WTC11 (cell line): ENCODE results near the gene SLC6A9. TPM values are rescaled to one million over a fixed set of nuclear protein-coding genes. Genes with fewer than 3 reads are reported as not detected.

ENCODE experiments used
- ATAC-seq: fragments of 200-7000 bp; cut with Tn5 transposase; 2 replicates; pipeline ENCODE4 v1.10.0; 2021; ENCODE audit warnings: mild to moderate bottlenecking, moderate library complexity
- CTCF ChIA-PET: fragments of 300-600 bp; sonication (Branson Sonifier 250); formaldehyde crosslinking; loops from one replicate; lab custom pipeline; 2021; ENCODE audit warnings: antibody characterized with exemption; lab: Charles Lee
- POLR2A ChIA-PET: fragments of 350-600 bp; sonication (Branson Sonifier 250); formaldehyde crosslinking; loops from one replicate; lab custom pipeline; 2021; ENCODE audit warnings: antibody characterized with exemption; lab: Charles Lee
- DNase-seq: peaks from one replicate; pipeline ENCODE4 v3.0.0; 2021; ENCODE audit warnings: low spot score
- H3K27ac Mint-ChIP-seq: 2 replicates; pipeline ENCODE4 v1.8.0; 2021; ENCODE audit warnings: mixed read lengths
- H3K27me3 Mint-ChIP-seq: 2 replicates; pipeline ENCODE4 v1.8.0; 2021; ENCODE audit warnings: low read depth, mild to moderate bottlenecking, moderate library complexity, mixed read lengths
- H3K36me3 Mint-ChIP-seq: 2 replicates; pipeline ENCODE4 v1.8.0; 2021; ENCODE audit warnings: mixed read lengths
- H3K4me1 Mint-ChIP-seq: 2 replicates; pipeline ENCODE4 v1.8.0; 2022; ENCODE audit warnings: mixed read lengths
- H3K4me3 Mint-ChIP-seq: 2 replicates; pipeline ENCODE4 v1.8.0; 2021; ENCODE audit warnings: mild to moderate bottlenecking, moderate library complexity, mixed read lengths
- H3K9me3 Mint-ChIP-seq: 2 replicates; pipeline ENCODE4 v1.8.0; 2021; ENCODE audit warnings: mixed read lengths
- ATF1 ChIP-seq: sonication (generic); formaldehyde crosslinking; IDR thresholded peaks from 2 replicates; pipeline ENCODE4 v1.8.1; 2023; ENCODE audit warnings: mild to moderate bottlenecking, moderate library complexity, missing genetic modification reagents
- CREB1 ChIP-seq: sonication (generic); formaldehyde crosslinking; IDR thresholded peaks from 2 replicates; pipeline ENCODE4 v1.8.0; 2023; ENCODE audit warnings: mild to moderate bottlenecking, missing genetic modification reagents
- ETV6 ChIP-seq: sonication (generic); formaldehyde crosslinking; IDR thresholded peaks from 2 replicates; pipeline ENCODE4 v1.8.1; 2022; ENCODE audit warnings: mild to moderate bottlenecking, missing genetic modification reagents
- FOXP1 ChIP-seq: sonication (generic); formaldehyde crosslinking; IDR thresholded peaks from 2 replicates; pipeline ENCODE4 v1.8.0; 2022; ENCODE audit warnings: missing genetic modification reagents, mild to moderate bottlenecking, moderate library complexity, borderline replicate concordance
- GRHL2 ChIP-seq: fragments of 250-450 bp; sonication (Bioruptor Pico); IDR thresholded peaks from 2 replicates; pipeline ENCODE4 v1.8.0; 2022; ENCODE audit warnings: mild to moderate bottlenecking, moderate library complexity; ENCODE audit not compliant: insufficient replicate concordance, severe bottlenecking
- GTF2I ChIP-seq: fragments of 250-450 bp; sonication (Bioruptor Pico); conservative IDR thresholded peaks from 2 replicates; pipeline ENCODE4 v1.4.0; 2021; ENCODE audit warnings: mild to moderate bottlenecking
- JUN ChIP-seq: sonication (generic); formaldehyde crosslinking; IDR thresholded peaks from 2 replicates; pipeline ENCODE4 v1.8.0; 2023; ENCODE audit warnings: mild to moderate bottlenecking, missing genetic modification reagents
- NFE2L1 ChIP-seq: sonication (generic); formaldehyde crosslinking; IDR thresholded peaks from 2 replicates; pipeline ENCODE4 v1.8.1; 2023; ENCODE audit warnings: missing genetic modification reagents
- NFYB ChIP-seq: sonication (generic); formaldehyde crosslinking; conservative IDR thresholded peaks from 2 replicates; pipeline ENCODE4 v1.8.0; 2022; ENCODE audit warnings: low read depth, missing genetic modification reagents
- NR3C1 ChIP-seq: sonication (generic); formaldehyde crosslinking; conservative IDR thresholded peaks from 2 replicates; pipeline ENCODE4 v1.8.1; 2023; ENCODE audit warnings: low read depth, mild to moderate bottlenecking, missing genetic modification reagents
- PRRX2 ChIP-seq: fragments of 250-450 bp; sonication (Bioruptor Pico); IDR thresholded peaks from 2 replicates; pipeline ENCODE4 v1.8.0; 2021; ENCODE audit warnings: mild to moderate bottlenecking
- RELA ChIP-seq: sonication (generic); formaldehyde crosslinking; IDR thresholded peaks from 2 replicates; pipeline ENCODE4 v1.8.1; 2022; ENCODE audit warnings: missing genetic modification reagents, mild to moderate bottlenecking, borderline replicate concordance
- SMAD4 ChIP-seq: sonication (generic); formaldehyde crosslinking; IDR thresholded peaks from 2 replicates; pipeline ENCODE4 v1.8.0; 2022; ENCODE audit warnings: mild to moderate bottlenecking, missing genetic modification reagents
- SOX15 ChIP-seq: fragments of 250-450 bp; sonication (Bioruptor Pico); IDR thresholded peaks from 2 replicates; pipeline ENCODE4 v1.9.0; 2021; ENCODE audit warnings: mild to moderate bottlenecking
- TCF7 ChIP-seq: sonication (generic); formaldehyde crosslinking; IDR thresholded peaks from 2 replicates; pipeline ENCODE4 v1.8.0; 2022; ENCODE audit warnings: mild to moderate bottlenecking, low read depth, missing genetic modification reagents, moderate library complexity
- TP53 ChIP-seq: sonication (generic); formaldehyde crosslinking; IDR thresholded peaks from 2 replicates; pipeline ENCODE4 v1.8.1; 2023; ENCODE audit warnings: mild to moderate bottlenecking, missing genetic modification reagents
- ZNF416 ChIP-seq: fragments of 250-450 bp; sonication (Bioruptor Pico); IDR thresholded peaks from 2 replicates; pipeline ENCODE4 v1.9.0; 2021; ENCODE audit warnings: mild to moderate bottlenecking, inconsistent platforms
- total RNA-seq: library from RNA; stranded (reverse); gene quantifications from 3 replicates; pipeline ENCODE4 v1.2.3, GENCODE V29; 2021
- TF ChIP-seq, protein P1 (sequence below): sonication (generic); formaldehyde crosslinking; IDR thresholded peaks from 2 replicates; pipeline ENCODE4 v1.8.0; 2023; ENCODE audit warnings: mild to moderate bottlenecking, missing genetic modification reagents
- TF ChIP-seq, protein P2 (sequence below): fragments of 250-450 bp; sonication (Bioruptor Pico); IDR thresholded peaks from 2 replicates; pipeline ENCODE4 v1.9.0; 2021; ENCODE audit warnings: moderate library complexity, mild to moderate bottlenecking, inconsistent platforms, borderline replicate concordance
- TF ChIP-seq, protein P3 (sequence below): fragments of 250-450 bp; sonication (Bioruptor Pico); IDR thresholded peaks from 2 replicates; pipeline ENCODE4 v1.8.0; 2021; ENCODE audit warnings: mild to moderate bottlenecking
- TF ChIP-seq, protein P4 (sequence below): sonication (generic); formaldehyde crosslinking; conservative IDR thresholded peaks from 2 replicates; pipeline ENCODE4 v1.8.1; 2023; ENCODE audit warnings: mild to moderate bottlenecking, low read depth, missing genetic modification reagents, moderate library complexity
- TF ChIP-seq, protein P5 (sequence below): sonication (generic); formaldehyde crosslinking; IDR thresholded peaks from 2 replicates; pipeline ENCODE4 v1.8.0; 2022; ENCODE audit warnings: missing genetic modification reagents
- TF ChIP-seq, protein P6 (sequence below): sonication (generic); formaldehyde crosslinking; IDR thresholded peaks from 2 replicates; pipeline ENCODE4 v1.8.1; 2023; ENCODE audit warnings: mild to moderate bottlenecking, missing genetic modification reagents

The SLC6A9 gene
- total RNA-seq, 1 experiment from 2014 or later = 14.4 TPM

DNA sequence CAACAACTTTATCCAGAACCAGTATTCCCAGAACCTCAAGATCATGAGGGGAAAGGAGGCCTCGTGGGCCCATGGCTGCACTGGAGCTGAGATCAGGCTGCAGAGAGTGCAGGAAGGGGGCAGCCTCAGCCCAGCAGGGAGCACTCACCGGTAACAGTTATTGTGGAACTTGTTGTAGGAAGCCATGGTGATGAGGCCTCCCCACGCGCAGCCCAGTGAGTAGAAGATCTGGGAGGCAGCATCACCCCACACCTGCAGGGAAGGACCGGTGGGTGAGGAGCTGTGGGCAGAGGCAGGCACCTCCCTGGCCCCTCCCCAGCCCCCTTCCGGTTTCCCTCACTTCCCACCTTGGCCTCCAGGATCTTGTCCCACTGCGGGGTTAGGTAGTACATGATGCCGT, 29.1 kb downstream of the SLC6A9 start:
- Mint-ChIP-seq H3K27me3 (no peaks in the 10 kb centered on the region; the same call in 1 of the 2 replicates), H3K36me3 (peaks cover 9% of the 10 kb centered on the region), H3K4me1 (peaks cover 3% of the 10 kb centered on the region; the same call in 1 of the 2 replicates), H3K27ac (no peak overlapping the region), H3K9me3 (no peaks in the 10 kb centered on the region)
- POLR2A ChIA-PET = no interaction called here
- DNase-seq = no peak
- CTCF ChIA-PET = interaction anchor here (2.0 to 7.0 kb wide), 2 partner anchors 9 to 32 kb away, joined by 6 to 132 read pairs; partner anchors contain the start of gene SLC6A9
- TF ChIP-seq NFE2L1 (no peak), NFYB (no peak), GTF2I (no peak), JUN (CRISPR knock-in tag) (no peak), SMAD4 (CRISPR knock-in tag) (no peak), FOXP1 (CRISPR knock-in tag) (no peak), TCF7 (CRISPR knock-in tag) (no peak), GRHL2 (CRISPR knock-in tag) (no peak)
- TF ChIP-seq, protein P1, sequence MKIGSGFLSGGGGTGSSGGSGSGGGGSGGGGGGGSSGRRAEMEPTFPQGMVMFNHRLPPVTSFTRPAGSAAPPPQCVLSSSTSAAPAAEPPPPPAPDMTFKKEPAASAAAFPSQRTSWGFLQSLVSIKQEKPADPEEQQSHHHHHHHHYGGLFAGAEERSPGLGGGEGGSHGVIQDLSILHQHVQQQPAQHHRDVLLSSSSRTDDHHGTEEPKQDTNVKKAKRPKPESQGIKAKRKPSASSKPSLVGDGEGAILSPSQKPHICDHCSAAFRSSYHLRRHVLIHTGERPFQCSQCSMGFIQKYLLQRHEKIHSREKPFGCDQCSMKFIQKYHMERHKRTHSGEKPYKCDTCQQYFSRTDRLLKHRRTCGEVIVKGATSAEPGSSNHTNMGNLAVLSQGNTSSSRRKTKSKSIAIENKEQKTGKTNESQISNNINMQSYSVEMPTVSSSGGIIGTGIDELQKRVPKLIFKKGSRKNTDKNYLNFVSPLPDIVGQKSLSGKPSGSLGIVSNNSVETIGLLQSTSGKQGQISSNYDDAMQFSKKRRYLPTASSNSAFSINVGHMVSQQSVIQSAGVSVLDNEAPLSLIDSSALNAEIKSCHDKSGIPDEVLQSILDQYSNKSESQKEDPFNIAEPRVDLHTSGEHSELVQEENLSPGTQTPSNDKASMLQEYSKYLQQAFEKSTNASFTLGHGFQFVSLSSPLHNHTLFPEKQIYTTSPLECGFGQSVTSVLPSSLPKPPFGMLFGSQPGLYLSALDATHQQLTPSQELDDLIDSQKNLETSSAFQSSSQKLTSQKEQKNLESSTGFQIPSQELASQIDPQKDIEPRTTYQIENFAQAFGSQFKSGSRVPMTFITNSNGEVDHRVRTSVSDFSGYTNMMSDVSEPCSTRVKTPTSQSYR (CRISPR knock-in tag) = no peak
- TF ChIP-seq, protein P2, sequence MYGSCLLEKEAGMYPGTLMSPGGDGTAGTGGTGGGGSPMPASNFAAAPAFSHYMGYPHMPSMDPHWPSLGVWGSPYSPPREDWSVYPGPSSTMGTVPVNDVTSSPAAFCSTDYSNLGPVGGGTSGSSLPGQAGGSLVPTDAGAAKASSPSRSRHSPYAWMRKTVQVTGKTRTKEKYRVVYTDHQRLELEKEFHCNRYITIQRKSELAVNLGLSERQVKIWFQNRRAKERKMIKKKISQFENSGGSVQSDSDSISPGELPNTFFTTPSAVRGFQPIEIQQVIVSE (CRISPR knock-in tag) = no peak
- TF ChIP-seq, protein P3, sequence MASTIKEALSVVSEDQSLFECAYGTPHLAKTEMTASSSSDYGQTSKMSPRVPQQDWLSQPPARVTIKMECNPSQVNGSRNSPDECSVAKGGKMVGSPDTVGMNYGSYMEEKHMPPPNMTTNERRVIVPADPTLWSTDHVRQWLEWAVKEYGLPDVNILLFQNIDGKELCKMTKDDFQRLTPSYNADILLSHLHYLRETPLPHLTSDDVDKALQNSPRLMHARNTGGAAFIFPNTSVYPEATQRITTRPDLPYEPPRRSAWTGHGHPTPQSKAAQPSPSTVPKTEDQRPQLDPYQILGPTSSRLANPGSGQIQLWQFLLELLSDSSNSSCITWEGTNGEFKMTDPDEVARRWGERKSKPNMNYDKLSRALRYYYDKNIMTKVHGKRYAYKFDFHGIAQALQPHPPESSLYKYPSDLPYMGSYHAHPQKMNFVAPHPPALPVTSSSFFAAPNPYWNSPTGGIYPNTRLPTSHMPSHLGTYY (CRISPR knock-in tag) = no peak
- TF ChIP-seq, all 79 proteins: peak for 0
- no peak overlapping the region for H3K4me3 Mint-ChIP-seq
- ATAC-seq = no peak

DNA sequence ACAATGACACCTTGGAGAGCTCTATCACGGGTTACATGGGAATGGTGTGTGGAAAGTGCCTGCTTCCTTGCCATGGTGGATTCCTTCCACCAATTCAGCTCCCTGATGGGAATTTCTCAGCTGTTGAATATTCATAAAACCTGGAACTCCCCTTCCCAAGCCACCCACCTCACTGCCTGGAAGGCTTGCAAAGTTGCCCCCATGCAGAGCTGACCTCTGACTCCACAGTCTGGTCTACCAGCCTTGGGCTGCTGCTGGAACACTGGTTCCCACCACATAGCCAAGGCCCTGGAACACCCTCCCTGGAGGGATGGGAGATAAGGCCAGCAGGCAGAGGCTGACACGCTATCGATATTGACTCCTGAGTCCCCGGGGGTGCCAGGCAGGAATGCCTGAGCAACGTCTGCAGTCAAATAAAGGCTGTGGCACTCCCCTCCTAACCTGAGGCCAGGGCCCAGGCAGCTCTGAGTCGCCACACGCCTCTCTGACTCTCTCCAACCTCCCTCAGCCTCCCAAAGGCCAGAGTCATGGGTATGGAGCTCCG, 31.1 kb downstream of the SLC6A9 start:
- ChIA-PET POLR2A (interaction anchor here (0.5 to 1.4 kb wide), 2 partner anchors 32 to 1559 kb away, joined by 4 to 9 read pairs; partner anchors contain the start of gene SLC6A9), CTCF (interaction anchor here (1.1 to 3.8 kb wide), 4 partner anchors 9 to 48 kb away, joined by 3 to 16 read pairs (median 5); partner anchors contain the start of gene CCDC24)
- no peak overlapping the region for H3K27ac Mint-ChIP-seq
- no peak for TF ChIP-seq SOX15
- TF ChIP-seq, protein P4, sequence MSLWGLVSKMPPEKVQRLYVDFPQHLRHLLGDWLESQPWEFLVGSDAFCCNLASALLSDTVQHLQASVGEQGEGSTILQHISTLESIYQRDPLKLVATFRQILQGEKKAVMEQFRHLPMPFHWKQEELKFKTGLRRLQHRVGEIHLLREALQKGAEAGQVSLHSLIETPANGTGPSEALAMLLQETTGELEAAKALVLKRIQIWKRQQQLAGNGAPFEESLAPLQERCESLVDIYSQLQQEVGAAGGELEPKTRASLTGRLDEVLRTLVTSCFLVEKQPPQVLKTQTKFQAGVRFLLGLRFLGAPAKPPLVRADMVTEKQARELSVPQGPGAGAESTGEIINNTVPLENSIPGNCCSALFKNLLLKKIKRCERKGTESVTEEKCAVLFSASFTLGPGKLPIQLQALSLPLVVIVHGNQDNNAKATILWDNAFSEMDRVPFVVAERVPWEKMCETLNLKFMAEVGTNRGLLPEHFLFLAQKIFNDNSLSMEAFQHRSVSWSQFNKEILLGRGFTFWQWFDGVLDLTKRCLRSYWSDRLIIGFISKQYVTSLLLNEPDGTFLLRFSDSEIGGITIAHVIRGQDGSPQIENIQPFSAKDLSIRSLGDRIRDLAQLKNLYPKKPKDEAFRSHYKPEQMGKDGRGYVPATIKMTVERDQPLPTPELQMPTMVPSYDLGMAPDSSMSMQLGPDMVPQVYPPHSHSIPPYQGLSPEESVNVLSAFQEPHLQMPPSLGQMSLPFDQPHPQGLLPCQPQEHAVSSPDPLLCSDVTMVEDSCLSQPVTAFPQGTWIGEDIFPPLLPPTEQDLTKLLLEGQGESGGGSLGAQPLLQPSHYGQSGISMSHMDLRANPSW = no peak
- no peak for TF ChIP-seq ETV6 (CRISPR knock-in tag)
- TF ChIP-seq, protein P5, sequence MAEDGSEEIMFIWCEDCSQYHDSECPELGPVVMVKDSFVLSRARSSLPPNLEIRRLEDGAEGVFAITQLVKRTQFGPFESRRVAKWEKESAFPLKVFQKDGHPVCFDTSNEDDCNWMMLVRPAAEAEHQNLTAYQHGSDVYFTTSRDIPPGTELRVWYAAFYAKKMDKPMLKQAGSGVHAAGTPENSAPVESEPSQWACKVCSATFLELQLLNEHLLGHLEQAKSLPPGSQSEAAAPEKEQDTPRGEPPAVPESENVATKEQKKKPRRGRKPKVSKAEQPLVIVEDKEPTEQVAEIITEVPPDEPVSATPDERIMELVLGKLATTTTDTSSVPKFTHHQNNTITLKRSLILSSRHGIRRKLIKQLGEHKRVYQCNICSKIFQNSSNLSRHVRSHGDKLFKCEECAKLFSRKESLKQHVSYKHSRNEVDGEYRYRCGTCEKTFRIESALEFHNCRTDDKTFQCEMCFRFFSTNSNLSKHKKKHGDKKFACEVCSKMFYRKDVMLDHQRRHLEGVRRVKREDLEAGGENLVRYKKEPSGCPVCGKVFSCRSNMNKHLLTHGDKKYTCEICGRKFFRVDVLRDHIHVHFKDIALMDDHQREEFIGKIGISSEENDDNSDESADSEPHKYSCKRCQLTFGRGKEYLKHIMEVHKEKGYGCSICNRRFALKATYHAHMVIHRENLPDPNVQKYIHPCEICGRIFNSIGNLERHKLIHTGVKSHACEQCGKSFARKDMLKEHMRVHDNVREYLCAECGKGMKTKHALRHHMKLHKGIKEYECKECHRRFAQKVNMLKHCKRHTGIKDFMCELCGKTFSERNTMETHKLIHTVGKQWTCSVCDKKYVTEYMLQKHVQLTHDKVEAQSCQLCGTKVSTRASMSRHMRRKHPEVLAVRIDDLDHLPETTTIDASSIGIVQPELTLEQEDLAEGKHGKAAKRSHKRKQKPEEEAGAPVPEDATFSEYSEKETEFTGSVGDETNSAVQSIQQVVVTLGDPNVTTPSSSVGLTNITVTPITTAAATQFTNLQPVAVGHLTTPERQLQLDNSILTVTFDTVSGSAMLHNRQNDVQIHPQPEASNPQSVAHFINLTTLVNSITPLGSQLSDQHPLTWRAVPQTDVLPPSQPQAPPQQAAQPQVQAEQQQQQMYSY = no peak
- TF ChIP-seq CREB1 (CRISPR knock-in tag) = no peak
- no peak for TF ChIP-seq TP53 (CRISPR knock-in tag)
- no peak for TF ChIP-seq RELA
- no peak for TF ChIP-seq ATF1 (CRISPR knock-in tag)
- TF ChIP-seq PRRX2 = no peak
- TF ChIP-seq, protein P6, sequence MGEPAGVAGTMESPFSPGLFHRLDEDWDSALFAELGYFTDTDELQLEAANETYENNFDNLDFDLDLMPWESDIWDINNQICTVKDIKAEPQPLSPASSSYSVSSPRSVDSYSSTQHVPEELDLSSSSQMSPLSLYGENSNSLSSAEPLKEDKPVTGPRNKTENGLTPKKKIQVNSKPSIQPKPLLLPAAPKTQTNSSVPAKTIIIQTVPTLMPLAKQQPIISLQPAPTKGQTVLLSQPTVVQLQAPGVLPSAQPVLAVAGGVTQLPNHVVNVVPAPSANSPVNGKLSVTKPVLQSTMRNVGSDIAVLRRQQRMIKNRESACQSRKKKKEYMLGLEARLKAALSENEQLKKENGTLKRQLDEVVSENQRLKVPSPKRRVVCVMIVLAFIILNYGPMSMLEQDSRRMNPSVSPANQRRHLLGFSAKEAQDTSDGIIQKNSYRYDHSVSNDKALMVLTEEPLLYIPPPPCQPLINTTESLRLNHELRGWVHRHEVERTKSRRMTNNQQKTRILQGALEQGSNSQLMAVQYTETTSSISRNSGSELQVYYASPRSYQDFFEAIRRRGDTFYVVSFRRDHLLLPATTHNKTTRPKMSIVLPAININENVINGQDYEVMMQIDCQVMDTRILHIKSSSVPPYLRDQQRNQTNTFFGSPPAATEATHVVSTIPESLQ (CRISPR knock-in tag) = no peak
- no peak for TF ChIP-seq NR3C1 (CRISPR knock-in tag)
- TF ChIP-seq ZNF416 (CRISPR knock-in tag) = no peak
- H3K27me3 Mint-ChIP-seq = no peaks in the 10 kb centered on the region; the same call in 1 of the 2 replicates
- DNase-seq (no peak), ATAC-seq (no peak)
- H3K9me3 Mint-ChIP-seq = no peaks in the 10 kb centered on the region
- no peak overlapping the region for H3K4me3 Mint-ChIP-seq
- peaks cover 3% of the 10 kb centered on the region; the same call in 1 of the 2 replicates for H3K4me1 Mint-ChIP-seq
- H3K36me3 Mint-ChIP-seq = peaks cover 9% of the 10 kb centered on the region
